Activated CD8-positive, alpha-beta memory T cell treated with anti-CD3 and anti-CD28 coated beads for 24 hours (primary cell): ENCODE results near the gene MYBPC1.
"Not testable (repeated sequence)": the region's sequence is repeated elsewhere in the genome, so short reads cannot be mapped to it uniquely, and the experiment has no call there.

Experiments
- DNase-seq: peaks from one replicate; pipeline ENCODE4 v3.0.0-alpha.2; 2020

MYBPC1 gene, protein sequence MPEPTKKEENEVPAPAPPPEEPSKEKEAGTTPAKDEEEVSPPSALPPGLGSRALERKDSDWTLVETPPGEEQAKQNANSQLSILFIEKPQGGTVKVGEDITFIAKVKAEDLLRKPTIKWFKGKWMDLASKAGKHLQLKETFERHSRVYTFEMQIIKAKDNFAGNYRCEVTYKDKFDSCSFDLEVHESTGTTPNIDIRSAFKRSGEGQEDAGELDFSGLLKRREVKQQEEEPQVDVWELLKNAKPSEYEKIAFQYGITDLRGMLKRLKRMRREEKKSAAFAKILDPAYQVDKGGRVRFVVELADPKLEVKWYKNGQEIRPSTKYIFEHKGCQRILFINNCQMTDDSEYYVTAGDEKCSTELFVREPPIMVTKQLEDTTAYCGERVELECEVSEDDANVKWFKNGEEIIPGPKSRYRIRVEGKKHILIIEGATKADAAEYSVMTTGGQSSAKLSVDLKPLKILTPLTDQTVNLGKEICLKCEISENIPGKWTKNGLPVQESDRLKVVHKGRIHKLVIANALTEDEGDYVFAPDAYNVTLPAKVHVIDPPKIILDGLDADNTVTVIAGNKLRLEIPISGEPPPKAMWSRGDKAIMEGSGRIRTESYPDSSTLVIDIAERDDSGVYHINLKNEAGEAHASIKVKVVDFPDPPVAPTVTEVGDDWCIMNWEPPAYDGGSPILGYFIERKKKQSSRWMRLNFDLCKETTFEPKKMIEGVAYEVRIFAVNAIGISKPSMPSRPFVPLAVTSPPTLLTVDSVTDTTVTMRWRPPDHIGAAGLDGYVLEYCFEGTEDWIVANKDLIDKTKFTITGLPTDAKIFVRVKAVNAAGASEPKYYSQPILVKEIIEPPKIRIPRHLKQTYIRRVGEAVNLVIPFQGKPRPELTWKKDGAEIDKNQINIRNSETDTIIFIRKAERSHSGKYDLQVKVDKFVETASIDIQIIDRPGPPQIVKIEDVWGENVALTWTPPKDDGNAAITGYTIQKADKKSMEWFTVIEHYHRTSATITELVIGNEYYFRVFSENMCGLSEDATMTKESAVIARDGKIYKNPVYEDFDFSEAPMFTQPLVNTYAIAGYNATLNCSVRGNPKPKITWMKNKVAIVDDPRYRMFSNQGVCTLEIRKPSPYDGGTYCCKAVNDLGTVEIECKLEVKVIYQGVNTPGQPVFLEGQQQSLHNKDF

DNA sequence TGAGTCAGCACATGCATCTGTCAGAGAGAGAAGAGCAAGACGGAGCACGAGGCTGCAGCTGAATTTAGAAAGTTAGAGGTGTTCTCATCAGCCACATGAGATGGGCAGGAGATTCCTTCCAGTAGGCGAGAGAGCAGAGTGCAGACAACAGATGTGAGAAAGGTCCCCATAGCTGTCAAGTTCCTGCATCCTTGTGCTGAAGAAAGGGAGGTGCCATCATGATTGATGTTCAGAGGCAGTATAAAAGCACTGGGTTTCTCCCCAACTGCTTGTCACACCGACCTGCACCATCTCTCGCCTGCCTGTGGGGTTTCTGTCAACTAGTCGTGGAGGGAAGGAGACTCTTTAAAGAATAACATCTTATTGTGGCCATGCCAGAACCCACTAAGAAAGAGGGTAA, at the start of gene MYBPC1:
MYBPC1 (plus strand) TSS at position 272 of the 400 bp plus-strand sequence; CDS start at position 372, 100 bp downstream.
- no peak for DNase-seq

DNA sequence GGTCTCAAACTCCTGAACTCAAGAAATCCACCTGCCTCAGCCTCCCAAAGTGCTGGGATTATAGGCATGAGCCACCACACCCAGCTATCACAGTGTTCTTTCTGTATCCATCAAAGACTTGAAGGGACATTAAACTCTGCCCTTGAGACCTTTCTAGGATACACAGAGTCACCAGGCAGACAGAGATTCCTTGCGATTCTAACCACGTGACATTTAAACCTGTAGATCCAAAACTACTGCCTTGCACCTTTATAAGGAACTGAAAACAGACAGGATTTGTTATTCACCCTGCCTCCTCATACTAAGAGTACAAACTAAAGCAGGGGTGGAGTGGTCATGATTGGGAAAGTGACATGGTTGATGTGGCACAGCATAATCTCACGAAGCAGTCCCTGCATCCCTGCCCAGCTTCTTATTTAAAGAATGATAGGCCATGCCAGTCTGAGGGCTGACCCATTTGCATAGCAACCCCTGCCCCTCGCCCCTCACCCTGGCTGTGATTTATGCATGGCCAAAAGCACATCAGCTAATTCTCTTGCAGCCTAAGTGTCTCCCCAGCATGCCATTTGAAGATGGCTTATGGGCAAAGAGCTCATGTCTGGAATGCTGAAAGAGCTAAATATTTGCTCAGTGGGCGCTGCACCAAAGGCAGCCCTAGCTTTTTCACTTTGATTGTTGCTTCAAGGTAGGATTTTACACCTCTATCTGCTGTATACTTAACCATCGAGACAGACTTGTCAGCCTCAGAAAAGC, 43.2 kb upstream of the MYBPC1 start:
- no peak for DNase-seq

DNA sequence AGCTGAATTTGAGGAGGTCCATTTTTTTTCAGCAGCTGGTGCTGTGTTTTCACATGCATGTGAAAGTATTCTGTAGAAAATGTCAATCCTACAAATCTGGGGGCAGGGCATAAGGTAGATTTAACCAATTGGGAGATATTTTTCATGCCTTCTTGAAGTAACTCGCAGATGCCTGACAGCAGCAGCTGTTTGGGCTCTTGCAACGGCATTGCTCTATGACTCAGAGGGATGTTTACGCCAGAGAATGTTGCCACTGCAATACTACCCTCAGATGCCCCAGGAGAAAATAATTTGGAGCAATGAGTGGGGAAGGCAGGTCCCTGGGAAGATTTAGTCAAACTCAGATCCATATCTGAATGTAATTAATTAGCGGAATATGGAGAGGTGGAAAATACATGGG, 42.5 kb upstream of the MYBPC1 start:
- DNase-seq = no peak

DNA sequence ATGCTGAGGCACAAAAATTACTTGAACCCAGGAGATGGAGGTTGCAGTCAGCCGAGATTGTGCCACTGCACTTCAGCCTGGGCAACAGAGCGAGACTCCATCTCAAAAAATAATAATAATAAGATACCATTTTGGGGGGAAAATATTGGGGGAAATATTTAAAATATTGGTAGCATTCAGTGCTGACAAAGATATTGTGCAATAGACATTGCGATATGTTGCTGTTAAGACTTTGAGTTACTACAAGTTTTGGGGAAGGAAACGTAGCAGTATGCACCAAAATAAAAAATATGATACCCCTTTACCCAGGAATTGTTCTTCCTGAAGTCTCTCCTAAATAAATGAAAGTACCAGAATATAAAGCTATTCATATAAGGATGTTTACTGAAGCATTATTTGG, 37.7 kb upstream of the MYBPC1 start:
- DNase-seq = no peak

DNA sequence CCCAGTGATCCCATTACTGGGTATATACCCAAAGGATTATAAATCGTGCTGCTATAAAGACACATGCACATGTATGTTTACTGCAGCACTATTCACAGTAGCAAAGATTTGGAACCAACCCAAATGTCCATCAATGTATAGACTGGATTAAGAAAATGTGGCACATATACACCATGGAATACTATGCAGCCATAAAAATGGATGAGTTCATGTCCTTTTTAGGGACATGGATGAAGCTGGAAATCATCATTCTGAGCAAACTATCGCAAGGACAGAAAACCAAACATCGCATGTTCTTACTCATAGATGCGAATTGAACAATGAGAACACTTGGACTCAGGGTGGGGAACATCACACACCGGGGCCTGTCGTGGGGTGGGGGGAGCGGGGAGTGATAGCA, 36.0 kb upstream of the MYBPC1 start:
- DNase-seq = not testable (repeated sequence)

DNA sequence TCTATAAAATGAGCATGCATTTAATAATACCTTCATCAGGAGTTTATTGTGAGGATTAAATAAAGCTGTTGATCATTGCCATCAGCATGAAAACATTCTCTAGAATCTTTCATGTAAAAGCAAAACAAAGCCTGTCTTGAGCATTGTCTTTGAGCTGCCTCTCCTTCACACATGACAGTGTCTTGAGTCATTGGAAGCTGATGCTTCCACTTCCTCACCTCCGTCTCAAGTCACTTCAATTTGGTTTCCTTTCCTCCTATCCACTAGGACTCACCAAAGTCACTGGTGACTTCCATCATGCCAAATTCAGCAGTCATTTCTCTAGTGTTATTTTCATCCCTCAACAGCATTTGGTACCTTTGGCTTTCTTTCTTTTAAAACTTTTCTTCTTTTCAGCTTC, 31.6 kb upstream of the MYBPC1 start:
- no peak for DNase-seq

DNA sequence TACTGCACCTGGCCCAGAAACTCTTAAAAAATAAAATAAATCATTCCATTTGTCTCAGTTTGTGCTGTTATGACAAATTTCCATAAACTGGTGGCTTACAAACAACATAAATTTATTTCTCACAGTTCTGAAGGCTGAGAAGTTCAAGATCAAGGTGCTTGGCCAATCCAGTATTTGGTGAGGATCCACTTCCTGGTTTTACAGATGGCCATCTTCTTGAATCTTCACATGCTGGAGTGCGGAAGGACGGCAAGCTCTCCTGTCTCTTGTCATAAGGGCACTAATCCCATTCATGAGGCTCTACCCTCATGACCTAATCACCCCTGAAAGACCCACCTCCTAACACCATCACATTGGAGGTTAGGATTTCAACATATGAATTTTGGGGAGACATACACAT, 29.9 kb upstream of the MYBPC1 start:
- no peak for DNase-seq

DNA sequence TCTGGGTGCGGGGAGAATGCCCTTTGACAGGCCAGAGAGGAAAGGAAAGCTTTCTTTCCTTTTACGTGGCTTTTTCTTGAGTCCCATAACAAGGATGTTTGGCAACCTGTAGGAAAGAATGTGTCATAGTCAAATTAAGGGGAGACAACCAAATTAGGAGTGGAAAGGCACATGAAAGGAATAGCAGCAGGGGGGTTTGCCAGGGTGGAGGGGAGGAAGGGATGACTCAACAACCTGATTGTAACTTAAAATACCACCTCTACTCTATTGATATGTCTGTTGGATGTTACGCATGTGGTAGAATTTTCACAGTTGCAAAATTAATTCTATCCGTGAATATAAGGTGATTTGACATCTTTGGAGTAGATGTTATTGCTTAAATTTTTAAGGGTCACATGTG, 28.5 kb upstream of the MYBPC1 start:
- DNase-seq = no peak

DNA sequence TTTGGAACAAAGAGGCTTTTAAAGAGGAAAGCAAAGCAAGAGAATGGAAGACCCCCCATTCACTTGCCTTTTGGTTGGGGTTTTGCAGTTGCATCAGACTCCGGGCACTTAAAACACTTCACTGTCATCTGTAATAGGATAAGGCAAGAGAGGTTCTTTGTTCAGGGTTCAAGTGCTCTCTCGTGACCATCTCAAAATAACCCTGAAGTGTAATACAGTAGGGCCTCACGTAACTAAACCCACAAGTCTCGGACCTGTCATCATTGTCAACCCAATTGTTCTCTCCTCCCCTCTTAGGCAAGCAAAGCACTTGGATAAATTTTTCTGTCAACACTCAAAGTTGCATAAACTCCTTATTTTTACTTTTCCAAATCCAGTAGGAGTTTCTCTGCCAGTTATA, 26.9 kb upstream of the MYBPC1 start:
- DNase-seq = no peak

DNA sequence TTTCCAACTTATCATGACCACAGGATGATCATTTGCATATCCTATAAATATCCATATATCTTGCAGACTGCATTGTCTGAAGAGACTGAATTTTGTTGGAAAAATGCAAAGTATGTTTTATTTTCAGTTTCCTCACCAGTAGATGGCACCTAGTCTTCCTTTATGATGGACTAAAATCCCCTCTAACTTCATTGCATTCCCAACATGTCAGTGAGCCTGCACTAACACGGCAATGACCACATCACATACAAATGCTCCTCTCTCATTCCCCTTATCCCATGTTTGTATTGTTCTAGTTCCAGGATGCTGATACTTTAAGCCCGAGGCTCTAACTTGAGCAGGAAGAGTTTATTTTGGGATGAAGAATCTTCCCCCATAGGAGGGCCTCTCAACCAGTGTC, 24.7 kb upstream of the MYBPC1 start:
- DNase-seq = no peak

DNA sequence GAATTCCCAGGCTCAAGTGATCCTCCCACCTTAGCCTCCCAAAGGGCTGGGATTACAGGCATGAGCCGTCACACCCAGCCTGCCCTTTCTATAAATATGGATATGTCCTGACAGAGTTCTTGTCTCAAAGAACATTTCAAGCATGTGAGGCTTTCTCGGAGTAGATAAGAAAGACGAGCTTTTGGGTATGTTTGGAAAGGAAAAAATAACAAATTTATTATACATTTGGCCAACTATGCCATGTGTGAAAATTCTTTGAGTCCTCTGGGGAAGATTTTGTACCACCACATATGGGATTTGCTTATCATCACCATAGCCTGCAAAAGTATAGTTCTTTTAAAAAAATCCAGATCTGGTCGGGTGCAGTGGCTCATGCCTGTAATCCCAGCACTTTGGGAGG, 23.7 kb upstream of the MYBPC1 start:
- DNase-seq = no peak

DNA sequence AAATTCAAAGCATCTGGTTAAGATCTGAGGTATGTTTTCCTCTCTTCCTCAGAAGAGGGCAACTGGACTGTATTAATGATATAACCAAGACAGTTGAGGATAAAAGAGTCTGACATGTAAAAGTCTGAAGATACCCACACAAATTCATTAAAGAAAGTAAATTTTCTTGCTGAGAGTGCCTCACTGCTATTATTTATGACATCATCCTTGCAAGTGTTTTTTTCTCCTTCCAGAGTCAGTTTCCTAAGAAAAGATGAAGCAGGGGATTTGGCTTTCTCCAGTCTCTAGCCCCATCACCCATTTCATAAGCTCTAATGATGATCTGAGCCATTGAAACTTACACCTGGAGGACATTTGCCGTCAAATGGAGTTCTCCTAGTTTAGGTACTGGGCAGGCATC, 21.0 kb upstream of the MYBPC1 start:
- no peak for DNase-seq

DNA sequence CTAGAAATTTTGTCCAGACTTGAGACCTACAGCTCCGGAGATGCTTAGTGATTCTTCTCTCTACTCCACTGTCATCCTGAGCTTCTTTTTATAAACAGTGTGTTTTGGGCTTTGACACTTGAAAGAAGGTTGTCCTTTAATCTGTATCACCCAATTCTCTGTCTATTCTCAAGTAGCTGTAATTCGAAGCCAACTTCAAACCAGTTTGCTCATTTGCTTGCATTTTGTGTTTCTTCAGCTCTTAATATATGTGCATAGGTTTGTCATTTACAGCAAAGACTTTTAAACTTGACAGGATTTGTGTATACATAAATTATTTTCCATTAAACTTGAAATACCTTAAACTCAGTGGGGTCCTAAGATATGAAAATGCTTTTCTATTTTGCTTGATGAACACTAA, 16.4 kb upstream of the MYBPC1 start:
- no peak for DNase-seq

DNA sequence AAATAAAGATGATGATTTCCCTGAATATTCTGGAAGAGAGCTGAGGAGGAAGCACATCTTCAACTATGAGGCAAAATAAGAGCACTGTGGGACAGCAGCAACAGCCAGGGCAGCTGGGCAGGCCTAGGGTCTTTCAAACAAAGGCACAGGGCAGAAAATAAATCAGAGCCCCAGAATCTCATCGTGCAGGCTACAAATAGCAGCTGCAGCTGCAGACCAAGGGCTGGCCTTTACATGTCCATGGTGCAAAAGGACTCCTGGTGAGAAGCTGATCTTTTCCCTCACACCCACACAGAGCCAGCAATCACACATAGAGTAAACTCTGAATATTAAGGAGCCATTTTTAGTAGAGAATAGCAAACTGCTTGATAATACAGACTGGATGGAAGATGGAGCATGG, 13.6 kb upstream of the MYBPC1 start:
- DNase-seq = no peak

DNA sequence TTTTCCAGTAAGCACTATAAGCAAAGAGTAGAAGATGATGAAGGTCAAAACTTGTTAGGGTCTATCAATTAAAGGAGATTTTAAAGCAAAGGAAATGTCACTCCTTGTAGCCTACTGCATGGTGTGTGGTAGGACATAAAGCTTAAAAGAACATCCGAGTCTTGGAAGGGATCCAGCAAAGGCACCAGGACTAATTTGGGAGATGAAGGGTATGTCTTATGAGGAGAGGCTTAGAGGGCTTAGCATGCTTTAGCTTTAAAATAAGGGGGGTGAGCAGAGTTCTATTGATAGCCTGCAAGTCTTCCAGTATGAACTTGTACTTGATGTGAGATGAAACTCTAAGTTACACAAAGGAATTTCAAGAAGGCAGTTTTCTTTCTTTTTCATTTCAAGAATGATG, 11.8 kb upstream of the MYBPC1 start:
- DNase-seq = no peak

DNA sequence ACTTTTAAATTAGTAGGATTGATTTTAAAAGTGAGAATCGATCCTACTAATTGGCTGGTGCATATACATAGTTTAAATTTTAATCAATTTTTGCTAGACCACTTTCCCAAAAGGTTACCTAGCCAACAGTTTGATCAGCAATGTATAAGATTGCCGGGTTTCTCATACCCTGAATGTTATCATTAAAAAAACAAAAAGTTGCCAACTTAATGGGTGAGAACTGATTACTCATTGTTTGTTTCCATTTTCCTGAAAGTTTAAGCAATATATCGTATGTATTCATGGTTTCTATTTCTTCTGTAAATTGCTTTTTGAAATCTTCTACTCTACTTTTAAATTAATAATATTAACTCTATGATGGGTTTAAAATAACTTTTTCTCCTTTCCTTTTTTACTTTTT, 4.4 kb upstream of the MYBPC1 start:
- DNase-seq = no peak

DNA sequence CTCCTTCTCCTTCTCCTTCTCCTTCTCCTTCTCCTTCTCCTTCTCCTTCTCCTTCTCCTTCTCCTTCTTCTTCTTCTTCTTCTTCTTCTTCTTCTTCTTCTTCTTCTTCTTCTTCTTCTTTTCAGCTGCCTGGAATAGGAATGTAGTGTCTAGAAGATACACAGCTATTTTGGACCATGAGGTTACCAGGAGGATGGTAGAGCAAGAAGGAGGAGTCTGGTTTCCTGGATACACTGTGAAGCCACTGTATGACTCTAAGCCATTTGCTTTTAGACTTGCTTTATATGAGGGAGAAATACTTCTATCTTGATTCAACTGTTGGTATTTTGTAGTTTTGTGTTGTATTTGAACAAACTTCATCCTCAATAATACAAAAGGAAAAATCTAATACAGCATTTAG, 3.0 kb upstream of the MYBPC1 start:
- DNase-seq = no peak

DNA sequence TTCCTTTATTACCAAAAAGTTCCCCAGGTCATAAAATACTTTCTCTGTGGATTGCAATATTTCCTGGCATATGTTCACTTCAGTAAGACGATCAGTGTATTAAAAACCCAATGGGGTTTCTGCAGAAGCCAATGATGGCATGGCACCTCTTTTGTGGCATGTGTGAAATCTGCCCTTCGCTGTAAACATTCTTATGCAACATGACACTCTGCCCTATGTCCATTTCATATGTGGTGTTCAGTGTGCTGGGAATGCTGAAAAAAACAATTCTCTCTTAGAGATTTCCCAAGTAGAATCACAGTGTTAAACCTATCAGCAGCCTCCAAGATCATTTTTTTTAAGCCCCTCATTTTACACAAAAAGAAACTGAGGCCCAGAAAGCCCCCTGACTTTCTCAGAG, 2.3 kb upstream of the MYBPC1 start:
- no peak for DNase-seq

DNA sequence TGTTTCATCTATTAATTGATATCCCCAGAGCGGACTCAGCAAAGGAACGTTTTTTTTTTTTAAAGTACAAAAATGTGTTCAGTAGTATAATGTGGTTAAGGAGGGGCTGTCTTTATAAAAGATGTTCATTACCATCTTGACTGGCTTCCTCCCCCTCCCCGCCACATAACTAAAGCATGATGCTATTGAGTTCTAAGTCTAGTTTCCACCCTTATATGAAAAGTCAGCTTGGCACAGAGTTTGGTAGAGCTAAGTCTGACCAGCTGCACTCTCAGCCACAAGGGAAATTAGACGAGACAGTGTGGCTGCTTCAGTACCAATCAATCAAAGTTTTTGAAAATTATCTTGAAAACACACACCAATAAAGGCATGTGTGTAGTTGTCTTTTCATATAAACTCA, 1.9 kb upstream of the MYBPC1 start:
- DNase-seq = no peak

DNA sequence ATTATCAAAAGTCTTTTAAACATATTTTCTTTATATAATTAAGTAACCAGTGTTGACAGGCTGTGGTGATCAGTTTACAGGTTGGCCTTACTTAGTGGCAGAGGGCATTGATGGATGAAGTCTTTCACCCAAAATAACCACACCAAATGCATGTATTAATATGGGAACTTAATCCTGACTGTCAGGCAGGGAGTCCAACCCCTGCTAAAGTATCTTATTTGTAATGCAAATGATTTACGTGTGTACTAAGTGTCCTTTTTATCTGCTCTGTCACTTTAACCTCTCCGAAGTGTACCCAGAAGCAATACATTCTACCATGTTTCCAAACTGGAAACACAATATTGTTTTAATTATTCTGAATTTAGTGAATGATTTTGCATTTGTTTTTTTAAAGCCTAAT, 1.4 kb downstream of the MYBPC1 start:
- no peak for DNase-seq

DNA sequence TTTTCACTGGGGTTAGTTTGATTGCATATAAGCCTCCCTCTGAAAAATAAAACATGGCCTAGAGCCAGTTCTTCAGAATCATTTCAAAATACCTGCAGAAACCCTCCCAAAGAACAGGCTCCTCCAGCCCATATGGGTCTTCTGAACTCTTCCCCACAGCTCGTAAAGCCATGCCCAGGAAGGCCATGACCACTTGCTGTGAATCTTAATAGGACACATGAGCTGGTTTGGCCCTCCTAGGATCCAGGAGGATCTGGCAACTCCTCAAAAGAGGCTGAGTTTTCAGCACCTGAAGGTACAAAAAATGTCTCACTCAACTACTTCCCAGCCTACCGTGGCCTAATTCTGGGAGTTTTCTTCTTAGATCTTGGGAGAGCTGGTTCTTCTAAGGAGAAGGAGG, 2.4 kb downstream of the MYBPC1 start:
- DNase-seq = no peak

DNA sequence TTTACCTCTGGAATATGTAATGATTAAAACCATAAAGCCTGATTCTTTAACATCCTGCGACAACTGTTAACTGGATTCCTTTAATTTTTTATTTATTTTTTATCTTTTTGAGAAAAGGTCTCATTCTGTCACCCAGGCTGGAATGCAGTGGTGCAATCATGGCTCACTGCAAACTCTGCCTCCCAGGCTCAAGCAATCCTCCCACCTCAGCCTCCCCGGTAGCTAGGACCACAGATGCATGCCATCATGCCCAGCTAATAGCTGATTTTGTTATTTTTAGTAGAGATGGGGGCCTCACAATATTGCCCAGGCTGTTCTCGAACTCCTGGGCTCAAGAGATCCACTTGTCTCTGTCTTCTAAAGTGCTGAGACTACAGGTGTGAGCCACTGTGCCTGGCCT, 3.7 kb downstream of the MYBPC1 start:
- no peak for DNase-seq

DNA sequence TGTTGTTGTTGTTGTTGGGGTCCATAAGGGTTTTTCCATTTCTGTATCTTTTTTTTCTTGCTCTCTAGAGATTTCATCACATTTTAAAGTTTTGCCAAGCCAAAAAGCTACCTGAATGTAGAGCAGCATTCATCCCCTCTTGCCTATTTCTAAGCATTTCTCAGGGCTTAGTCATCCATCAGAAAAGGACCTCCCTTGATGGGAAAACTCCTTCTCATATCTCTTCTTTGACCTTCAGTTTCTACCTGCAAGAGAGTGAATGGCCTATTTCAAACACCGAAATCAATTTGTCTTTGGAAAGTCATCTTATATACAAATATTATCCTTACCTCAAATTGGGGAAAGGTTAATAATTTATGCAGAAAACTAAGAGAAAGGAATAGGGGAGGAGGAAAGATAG, 4.5 kb downstream of the MYBPC1 start:
- DNase-seq = no peak
